Ramos (cell line): Measurements from ENCODE around the gene MMP20.

Experiments
- in situ Hi-C: fragments of 300-500 bp; cut with MboI; formaldehyde crosslinking; loops from one replicate; pipeline ENCODE4 v1.14.3; 2022; ENCODE audit warnings: low sequenced_read_pairs; ENCODE audit not compliant: unreplicated experiment

The MMP20 gene

DNA sequence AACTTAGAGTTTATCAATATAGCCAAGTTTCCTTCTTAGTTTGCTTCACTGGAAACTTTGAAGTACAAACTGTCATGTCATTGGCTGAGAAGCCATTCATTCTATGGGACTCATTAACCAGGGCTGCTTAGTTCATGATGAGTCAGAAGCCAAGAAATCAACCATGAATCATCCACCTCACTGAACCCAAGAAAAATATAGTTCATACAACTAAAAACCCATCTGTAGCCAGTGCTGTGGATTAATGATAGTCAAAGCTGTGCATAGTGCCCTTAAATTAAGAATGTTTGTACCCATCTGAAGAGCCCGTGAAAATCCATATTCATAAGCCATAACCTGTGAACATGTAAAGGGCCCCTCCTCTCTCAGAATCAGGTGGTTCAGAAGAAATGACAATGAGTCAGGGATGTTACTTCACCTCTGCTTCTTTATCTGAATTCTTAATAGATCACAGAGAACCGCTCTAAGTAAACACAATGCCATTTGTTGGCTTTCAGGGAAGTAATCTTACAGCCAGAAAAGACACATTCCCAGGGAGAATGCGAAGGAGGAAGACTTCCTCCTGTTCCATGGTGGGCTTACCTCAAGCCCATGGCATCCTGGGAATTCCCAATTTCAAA, 25.4 kb downstream of the MMP20 start:
- in situ Hi-C loops = loop anchor here (25.0 kb wide), 1 partner anchor 312 kb away; no protein-coding TSS in a partner anchor

DNA sequence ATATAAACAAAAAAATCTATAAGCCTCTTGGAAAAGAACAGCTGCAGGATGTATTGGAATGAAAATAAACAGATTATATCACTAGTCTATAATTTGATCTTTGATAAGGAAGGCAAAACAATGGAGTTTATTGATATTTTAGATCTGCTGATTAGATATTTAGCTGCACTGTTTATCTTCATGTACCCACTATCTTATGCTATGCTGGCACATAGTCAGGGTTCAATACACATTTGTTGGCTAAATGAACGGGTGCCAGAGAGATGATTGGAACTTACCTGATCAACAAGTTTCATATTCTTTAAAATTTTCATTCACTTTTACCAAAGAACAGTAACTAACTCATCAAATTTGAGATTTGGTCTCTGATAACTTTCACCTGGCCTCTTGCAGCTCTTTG, 26.9 kb downstream of the MMP20 start:
- in situ Hi-C loops = no loop called here

DNA sequence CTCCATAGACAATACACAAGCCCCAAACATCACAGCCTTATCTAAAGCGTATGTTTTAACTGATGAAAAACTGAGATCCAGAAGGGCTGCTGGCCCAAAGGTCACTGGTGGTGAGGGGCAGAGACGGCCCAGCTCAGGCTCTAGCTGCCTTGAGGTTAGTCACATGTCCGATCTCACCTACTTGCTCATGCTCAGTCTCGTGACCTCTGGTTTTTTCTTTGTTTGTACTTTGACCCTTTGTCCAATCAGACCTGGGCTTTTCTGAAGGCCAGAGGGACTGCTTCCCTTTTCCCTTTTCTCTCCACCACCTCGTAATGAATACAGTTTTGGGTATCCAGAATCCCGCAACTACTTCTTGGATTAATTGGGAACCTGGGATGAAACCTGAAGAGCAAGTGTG, 28.6 kb downstream of the MMP20 start:
- in situ Hi-C loops = no loop called here

DNA sequence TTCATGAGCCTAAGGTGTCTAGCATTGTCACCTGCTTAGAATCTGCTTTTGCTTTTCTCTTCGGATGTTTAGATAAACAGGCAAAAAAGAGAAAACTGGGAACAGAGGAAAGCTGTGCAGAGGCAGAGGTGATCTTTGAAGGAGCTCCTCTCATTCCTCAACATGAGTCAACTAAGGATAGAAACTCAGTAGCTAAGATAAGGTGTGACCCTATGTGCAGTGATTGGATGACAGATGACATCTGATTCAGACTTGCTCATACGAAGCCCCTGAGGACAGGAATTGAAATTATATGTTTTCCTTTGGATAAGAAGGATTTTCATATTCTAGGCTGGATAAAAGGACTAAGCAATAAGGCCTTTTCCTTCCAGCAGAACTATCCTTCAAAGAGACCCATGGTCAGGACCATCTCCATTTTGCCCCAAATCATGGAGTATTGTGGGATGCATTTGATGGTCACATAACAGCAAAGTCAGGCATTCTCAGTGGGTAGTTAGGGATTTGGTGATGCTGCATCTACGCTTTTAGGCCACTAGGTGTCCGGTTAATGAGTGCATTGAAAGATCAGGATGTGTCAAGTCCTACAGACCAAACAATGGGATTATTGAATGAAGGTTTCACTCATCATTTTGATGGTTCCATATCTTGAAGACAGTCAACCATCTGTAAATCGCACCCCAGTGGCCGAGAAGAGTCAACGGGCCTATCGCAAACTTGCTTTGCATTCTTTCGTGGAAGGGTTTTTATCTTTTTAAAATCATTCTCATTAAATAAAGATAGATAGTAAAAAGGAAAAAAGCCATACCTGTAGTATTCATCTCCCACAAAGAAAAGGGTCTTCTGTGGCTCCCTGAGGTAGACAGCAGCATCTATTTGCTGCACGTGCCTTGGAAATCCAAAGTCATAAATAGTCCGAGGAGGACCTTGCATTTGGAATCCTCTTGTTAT, 32.2 kb downstream of the MMP20 start:
- in situ Hi-C loops = no loop called here

DNA sequence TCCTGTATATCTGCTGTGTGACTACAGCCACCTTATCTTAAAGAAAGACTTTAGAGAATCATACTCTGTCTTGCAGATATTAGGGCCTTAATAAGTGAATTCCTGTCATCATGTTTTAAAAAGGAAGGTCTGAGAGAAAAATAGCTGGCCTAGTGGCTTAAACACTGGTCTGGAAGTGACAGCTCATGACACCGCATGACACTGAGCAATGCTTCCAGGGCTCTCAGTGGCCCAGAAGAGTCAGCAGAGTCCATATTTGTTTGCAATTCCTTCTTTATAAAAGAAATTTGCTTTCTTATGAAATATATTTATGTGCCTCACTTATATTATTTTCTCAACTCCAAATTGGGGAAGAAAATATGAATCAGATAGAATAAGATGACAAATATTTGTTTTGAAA, 33.0 kb downstream of the MMP20 start:
- in situ Hi-C loops = no loop called here

DNA sequence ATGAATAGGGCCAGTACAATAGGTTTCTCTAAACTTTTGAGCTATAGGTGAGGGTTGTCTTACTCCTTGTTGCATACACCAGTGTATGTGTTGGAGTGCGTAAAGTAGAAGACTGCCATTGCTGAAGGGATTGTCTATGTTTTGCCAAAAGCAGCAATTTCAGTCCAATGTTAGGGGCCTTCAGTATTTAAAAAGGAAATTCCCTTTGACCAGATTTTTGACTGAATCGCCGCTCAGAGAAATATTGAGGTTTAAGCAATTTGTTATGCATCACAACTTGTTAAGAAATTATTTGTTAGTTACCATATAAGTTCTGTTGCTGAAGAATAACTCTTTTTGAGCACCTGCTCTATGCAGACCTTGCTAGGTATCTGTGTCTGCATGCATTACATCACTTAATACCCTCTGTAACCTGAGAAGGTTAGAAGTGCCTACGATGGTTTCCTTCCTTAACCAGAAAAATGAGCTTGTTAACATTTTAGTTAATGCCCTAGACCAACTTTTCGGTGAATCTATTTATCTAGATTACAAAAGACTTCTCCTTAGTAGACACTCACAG, 33.9 kb downstream of the MMP20 start:
- in situ Hi-C loops = no loop called here

DNA sequence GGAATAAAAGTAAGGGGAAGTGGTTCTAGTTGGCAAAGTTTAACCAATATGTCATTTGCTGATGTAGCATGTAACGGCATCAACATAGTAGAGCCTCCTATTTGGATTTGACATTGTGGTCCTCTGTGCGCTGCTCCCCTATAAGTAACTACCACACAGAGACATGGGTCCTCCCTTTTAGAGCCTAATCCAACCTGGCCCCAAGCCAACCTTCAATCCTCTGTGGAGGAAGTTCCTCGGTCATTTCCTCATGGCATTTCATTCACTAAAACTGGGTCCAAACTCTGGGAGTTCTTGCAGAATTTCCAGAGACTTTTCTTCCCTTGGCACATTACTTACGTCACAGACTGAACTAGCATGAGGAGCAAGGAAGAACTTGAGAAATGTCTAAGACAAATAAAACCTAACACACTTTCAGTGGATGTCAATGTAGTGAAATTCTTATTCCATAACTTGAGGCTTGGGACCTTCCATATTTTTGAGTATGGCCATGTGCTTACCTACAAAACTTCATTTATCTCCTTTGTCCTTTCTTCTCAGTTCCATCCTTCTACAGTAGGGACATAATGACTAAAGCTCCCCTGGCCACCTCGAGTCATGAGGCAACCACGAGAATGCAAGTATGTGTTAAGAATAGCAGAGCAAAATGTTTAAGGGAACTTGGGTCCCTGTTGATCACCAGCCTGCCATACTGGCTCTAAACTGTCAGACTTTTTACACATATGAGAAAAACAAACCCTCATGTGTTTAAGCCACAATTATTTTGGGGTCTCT, 34.7 kb downstream of the MMP20 start:
- in situ Hi-C loops = no loop called here

DNA sequence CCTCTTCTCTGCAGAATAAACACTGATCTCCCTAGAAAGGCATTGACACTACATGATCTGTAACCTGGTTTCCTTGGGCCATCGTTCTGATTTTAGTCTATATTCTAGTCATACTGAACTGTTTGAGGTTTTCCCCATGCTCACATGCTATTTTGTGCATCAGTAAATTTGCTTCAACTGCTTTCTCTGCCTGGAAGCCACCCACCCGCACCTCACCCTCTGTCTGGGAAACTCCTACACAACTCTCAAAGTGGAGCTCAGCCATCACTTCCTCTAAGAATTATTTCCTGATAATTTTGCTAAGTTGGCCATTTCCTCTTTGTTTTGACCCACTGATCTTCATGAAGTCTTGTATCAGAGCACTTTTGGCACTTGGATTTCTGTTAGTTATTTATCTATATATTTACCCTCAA, 36.1 kb downstream of the MMP20 start:
- in situ Hi-C loops = no loop called here

DNA sequence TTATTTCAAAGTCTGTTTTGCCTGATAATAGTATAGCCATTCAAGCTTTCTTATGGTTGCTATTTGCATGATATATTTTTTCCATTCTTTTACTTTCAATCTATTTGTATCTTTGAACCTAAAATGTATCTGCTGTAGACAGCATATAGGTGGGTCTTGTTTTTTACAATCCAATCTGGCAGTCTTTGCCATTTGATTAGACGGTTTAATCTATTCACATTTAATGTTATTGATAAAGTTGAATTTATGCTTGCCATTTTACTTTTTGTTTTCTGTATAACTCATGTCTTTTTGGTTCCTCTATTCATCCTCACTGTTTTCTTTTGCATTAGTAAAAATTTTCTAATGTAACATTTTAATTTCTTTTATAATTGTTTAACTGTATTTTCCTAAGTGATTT, 37.4 kb downstream of the MMP20 start:
- in situ Hi-C loops = no loop called here

DNA sequence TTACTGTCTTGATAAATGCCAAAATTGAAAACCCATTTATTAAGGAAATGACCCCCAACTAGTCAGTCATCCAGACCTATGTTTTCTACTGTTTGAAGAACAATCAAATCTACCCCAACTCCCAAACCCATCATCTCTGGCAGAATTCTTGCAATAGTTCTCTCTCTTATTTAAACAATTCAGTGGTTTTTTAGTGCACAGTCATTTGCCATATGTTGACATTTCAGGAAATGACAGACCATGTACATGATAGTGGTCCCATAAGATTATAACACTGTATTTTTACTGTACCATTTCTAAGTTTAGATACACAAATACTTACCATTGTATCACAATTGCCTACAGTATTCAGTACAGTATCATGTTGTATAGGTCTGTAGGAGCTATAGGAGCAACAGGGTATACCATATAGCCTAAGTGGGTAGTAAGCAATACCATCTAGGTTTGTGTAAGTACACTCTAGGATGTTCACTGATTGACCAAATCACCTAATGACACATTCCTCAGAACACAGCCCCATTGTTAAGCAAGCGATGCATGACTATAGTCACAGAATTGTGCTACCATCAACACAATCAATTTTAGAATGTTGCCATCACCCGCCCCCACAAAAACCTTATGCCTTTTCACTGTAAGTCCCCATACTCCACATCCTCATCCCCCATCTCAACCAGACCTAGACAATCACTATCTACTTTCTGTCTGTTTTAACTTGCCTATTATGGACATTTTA, 41.8 kb downstream of the MMP20 start:
- in situ Hi-C loops = no loop called here

DNA sequence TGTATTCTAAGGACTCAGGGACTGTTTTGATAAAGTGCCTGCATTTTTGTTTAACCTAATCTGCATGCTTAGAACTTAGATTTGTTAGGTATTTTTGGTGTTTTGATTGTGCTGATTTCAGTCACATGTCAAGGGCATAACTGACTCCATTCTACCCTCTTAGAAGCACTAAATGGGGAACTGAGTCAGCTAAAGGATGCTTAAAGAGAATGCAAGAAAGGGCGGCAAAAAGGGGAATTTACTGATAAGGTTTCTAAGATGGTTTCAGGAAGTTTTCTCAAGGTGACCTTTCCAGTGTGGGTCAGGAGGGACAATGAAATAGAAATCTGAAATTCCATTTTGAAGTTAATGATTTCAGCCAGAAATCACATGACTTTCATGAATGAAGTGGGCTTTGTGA, 43.0 kb downstream of the MMP20 start:
- in situ Hi-C loops = no loop called here

DNA sequence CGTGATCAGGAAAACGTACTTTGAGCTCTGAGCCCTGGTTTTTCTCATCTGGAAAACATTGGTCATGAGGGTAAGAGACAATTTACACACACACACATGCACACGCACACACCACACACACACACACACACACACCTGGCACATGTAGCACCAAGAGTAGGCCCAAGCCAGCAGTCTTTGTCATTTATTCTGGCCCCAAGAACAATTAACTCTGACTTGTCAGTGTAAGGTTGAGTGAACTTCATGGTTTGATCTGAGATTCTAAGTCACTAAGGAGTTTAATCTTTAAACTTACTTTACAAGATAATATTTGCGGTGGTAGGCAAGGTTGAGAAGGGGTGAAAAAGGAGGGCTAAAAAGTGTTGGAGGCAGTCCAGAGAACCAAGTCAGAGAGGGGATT, 44.1 kb downstream of the MMP20 start:
- in situ Hi-C loops = no loop called here

DNA sequence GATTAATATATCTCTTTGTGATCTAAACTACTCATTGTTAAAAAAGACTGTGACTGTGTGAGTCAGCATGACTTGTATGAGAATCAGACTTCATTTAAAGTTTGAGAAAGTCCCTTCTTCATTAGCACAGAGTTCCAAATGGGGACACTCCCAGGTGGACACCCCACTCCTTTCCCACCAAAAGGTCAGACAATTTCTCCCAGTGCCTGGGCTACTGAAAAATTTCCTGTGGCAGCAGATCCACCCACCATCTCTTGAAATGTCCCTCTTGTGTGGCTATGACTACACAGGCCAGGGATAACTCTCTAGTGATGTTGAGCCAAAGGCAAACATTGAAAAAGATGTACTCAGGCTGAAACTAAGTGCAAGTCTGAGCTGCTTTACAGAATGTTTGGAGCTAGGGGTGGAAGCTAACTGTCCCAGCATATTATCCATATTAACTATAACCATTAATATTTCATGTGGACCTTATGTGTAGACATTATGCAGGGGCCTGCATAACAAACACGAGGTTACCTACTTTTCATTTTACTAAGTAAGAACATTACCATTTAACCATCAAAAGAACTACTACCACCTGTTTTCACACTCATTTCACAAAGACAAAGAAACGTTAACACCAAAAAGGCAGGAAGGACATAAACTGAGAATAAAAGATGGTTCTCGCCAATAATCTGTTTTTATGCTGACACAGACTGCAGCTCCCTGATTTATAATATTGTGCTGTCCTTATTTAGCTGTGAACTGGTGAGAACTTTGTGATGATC, 44.8 kb downstream of the MMP20 start:
- in situ Hi-C loops = no loop called here

DNA sequence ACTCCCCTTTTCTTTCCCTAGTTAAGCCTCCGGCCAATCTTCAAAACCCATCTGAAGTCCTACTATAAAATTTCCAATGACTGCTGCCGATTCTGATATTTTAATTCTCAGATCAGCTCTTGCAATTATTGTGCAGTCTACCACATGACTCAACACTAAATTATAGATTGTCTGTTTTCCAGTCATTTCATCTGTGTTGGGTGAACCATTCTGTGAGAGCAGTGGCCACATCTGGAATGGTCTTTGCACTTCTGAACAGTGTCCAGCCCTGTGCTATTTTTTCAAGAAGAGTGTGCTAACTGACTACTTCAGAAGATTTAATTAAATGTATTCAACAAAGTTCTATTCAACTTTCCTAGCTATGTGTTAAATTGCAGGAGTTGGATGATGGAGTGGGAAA, 47.4 kb downstream of the MMP20 start:
- in situ Hi-C loops = no loop called here

DNA sequence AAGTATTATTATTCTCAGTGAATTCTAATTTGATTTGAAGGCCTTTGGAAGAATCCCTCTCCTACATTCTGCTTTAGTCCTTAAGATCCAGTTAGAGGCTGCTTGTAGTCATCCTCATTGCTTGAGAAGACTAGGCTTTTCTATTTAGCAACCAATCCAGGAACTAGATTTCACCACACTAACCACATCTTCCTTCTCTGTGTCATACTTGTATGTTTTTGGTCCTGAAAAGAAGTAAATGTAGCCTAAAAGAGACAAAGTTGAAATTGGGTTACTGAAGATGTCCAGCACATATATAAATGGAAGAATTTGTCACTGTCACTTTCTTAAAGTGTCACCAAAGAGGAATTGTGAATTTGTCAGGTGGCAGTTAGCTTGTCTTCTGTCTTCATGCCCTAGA, 48.0 kb downstream of the MMP20 start:
- in situ Hi-C loops = no loop called here

DNA sequence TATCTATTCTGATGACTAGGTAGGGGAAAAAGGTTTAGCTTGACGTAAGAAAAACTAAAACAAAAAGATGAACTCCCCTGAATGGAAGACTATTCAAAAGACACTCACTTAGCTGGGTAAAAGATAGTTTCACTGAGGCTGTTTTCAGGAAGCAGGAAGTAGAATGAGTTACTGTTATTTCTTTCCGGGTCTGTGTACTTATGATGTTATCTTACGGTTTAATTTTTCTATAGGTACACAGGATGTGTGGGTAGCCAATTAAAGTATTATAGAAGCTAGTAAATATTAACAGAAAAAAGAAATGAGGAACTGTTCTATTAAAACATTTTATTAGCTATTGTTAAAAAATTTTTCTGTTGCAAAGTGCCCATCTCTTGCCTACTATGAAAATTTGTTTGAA, 48.8 kb downstream of the MMP20 start:
- in situ Hi-C loops = no loop called here

DNA sequence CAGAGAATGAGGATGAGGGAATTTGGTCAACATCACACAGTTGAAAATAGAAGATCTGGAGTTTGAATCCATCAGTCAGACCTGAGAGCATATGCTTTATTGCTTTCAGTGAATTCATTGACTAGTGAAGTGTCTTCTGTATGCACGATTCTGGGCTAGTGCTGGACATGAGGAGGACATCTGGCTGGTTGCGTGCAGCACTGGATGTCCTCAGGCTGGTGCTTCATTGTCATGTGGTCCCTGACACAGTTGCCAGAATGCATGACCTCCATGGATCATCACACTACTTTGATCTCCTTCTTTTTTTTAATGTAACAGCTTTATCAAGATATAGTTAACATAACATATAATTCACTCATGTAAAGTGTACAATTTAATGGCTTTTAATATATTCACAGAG, 50.1 kb downstream of the MMP20 start:
- in situ Hi-C loops = no loop called here

DNA sequence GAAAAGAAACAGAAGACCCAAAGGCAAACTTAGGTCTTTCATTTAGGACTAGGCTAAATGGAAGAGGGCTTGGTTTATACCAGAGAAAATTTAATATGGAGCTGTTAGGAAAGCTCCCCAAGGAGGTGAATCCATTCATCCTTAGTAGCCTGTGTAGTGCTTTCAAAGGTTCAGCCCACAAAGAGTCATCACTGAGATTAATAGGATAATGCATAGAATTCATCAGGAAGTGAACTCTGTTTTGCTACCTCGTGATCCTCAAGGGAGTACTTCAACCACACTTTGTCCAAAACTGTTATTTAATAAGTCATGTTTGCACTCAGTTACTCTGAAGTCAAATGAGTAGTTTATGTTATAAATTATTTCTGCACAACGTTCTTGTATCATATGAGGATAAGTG, 51.3 kb downstream of the MMP20 start:
- in situ Hi-C loops = no loop called here

DNA sequence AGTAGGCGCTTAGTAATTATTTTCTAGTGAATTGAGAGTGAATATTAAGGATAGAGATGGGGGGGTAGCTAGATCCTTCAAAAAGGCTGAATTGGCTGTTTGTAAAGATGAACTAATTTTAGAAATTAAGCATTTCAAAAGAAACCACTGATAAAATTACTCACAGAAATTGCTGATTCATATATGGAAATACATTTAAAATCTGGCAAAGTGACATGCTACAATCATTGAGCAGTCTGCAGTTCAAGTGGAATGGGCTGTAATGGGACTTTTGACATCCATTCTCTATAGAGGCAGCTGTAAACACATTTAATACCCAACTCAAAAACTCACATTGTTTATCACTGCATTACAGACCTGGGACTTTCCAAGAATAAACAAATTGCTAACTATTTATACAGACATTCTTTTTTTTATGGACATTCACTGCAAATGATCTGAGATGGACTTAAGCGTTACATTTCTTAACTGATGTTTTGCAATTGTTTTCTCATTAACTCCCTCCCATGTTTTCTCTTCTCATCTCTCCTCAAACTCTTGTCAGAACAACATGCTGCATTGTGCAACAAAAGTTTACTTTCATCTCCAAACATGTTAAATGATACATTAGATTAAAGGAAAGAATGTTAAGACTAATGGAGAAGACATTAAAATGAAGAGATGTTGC, 52.4 kb downstream of the MMP20 start:
- in situ Hi-C loops = no loop called here
